Measurements from ENCODE around the gene EIF5A.
A peak's percentile ranks its signal among the peaks of the same experiment; 100 is the strongest.
"Not testable (repeated sequence)": the region's sequence is repeated elsewhere in the genome, so short reads cannot be mapped to it uniquely, and the experiment has no call there.

EIF5A gene

GRCh38 chr17:7330638-7331015, 23.2 kb downstream of the EIF5A start:
- no peak for DNase-seq (ENCODE audit: low read depth)

GRCh38 chr17:7332111-7332510, 24.7 kb downstream of the EIF5A start:
- DNase-seq (ENCODE audit: low read depth): no peak

- not testable (repeated sequence) for DNase-seq (ENCODE audit: low read depth)
These were observed 25.2 kb downstream of the EIF5A start for GRCh38 chr17:7332600-7333069.

- no peak for DNase-seq (ENCODE audit: low read depth)
These were observed 27.6 kb downstream of the EIF5A start for GRCh38 chr17:7334938-7335538.

GRCh38 chr17:7335765-7336164, 28.3 kb downstream of the EIF5A start:
- not testable (repeated sequence) for DNase-seq (ENCODE audit: low read depth)

- DNase-seq (ENCODE audit: low read depth): peak; percentile 64
These were observed 29.1 kb downstream of the EIF5A start, which contains the start of gene ACAP1 for GRCh38 chr17:7336240-7337175. Gene ACAP1 (plus strand): TSS chr17:7336529. CDS start chr17:7336735, 206 bp downstream.

GRCh38 chr17:7337600-7337999, 30.2 kb downstream of the EIF5A start:
- not testable (repeated sequence) for DNase-seq (ENCODE audit: low read depth)

GRCh38 chr17:7340179-7340578, 32.8 kb downstream of the EIF5A start:
- DNase-seq (ENCODE audit: low read depth): no peak

GRCh38 chr17:7341842-7342241, 34.4 kb downstream of the EIF5A start:
- no peak for DNase-seq (ENCODE audit: low read depth)

- no peak for DNase-seq (ENCODE audit: low read depth)
These were observed 35.8 kb downstream of the EIF5A start for GRCh38 chr17:7343250-7343649.

GRCh38 chr17:7346761-7347614, 39.6 kb downstream of the EIF5A start:
- no peak for DNase-seq (ENCODE audit: low read depth)

- DNase-seq (ENCODE audit: low read depth): no peak
These were observed 40.4 kb downstream of the EIF5A start for GRCh38 chr17:7347630-7348477.

GRCh38 chr17:7348478-7349242, 41.2 kb downstream of the EIF5A start:
- no peak for DNase-seq (ENCODE audit: low read depth)

- peak; percentile 43 for DNase-seq (ENCODE audit: low read depth)
These were observed 44.5 kb downstream of the EIF5A start, which contains the start of gene KCTD11 for GRCh38 chr17:7351665-7352502. Gene KCTD11 (plus strand): TSS chr17:7352162.

GRCh38 chr17:7352503-7352889, 45.1 kb downstream of the EIF5A start:
- no peak for DNase-seq (ENCODE audit: low read depth)

GRCh38 chr17:7352910-7353635, 45.6 kb downstream of the EIF5A start:
- no peak for DNase-seq (ENCODE audit: low read depth)

- DNase-seq (ENCODE audit: low read depth): no peak
These were observed 46.9 kb downstream of the EIF5A start for GRCh38 chr17:7354262-7354843.

- DNase-seq (ENCODE audit: low read depth): no peak
These were observed 47.6 kb downstream of the EIF5A start, which contains the start of gene TMEM95 for GRCh38 chr17:7355053-7355452. Gene TMEM95 (plus strand): TSS chr17:7355156. CDS start chr17:7355205, 49 bp downstream.

Measured in stimulated activated CD8-positive, alpha-beta memory T cell treated with anti-CD3 and anti-CD28 coated beads, Interleukin-15, amount 100 ng/mL, for 24 hours (primary cell).